DOHH2 (cell line): ENCODE results near the gene ADH4.

Experiments used
- CTCF ChIP-seq: fragments of 200-600 bp; sonication (generic); IDR thresholded peaks from one replicate; pipeline ENCODE4 v1.5.1; 2014; ENCODE audit warnings: antibody characterized with exemption, mild to moderate bottlenecking, low read depth, low read length; ENCODE audit not compliant: poor library complexity, severe bottlenecking
- EZH2phosphoT487 ChIP-seq: fragments of 200-600 bp; sonication (generic); IDR thresholded peaks from 2 replicates; pipeline ENCODE4 v1.6.1; 2017; ENCODE audit warnings: borderline replicate concordance, mild to moderate bottlenecking, antibody characterized with exemption, low read length, moderate library complexity, mixed read lengths

GRCh38 chr4:99136329-99136728 lies 7.8 kb downstream of the ADH4 start:
- TF ChIP-seq CTCF (no peak), EZH2phosphoT487 (no peak)
